ENCODE measurements around the gene NUP155. TPM values are rescaled to one million over a fixed set of nuclear protein-coding genes. Genes with fewer than 3 reads are reported as not detected.
"Not testable (repeated sequence)": the region's sequence is repeated elsewhere in the genome, so short reads cannot be mapped to it uniquely, and the experiment has no call there.

NUP155 gene
- total RNA-seq (21.5 TPM), polyA plus RNA-seq (ENCODE audit: insufficient read depth, low read depth, low replicate concordance) (4.2 TPM)
- long read RNA-seq, donor 1: 0 reads
- long read RNA-seq, donor 2: 0 reads
- long read RNA-seq, donor 3, partial matches to known transcripts: 0 of 1 reads
- long read RNA-seq, donor 3, other reads (novel, unspliced or antisense): 0 of 1 reads
- long read RNA-seq, donor 4, partial matches to known transcripts: 16 of 23 reads
- long read RNA-seq, donor 4, other reads (novel, unspliced or antisense): 7 of 23 reads
- long read RNA-seq, donor 5: 0 reads
- long read RNA-seq, donor 6, full-length matches to known transcripts: 2 of 2 reads
- long read RNA-seq, donor 6, partial matches to known transcripts: 0 of 2 reads
- long read RNA-seq, donor 6, other reads (novel, unspliced or antisense): 0 of 2 reads
- long read RNA-seq, donor 7, full-length matches to known transcripts: 3 of 9 reads
- long read RNA-seq, donor 7, partial matches to known transcripts: 1 of 9 reads
- long read RNA-seq, donor 7, other reads (novel, unspliced or antisense): 5 of 9 reads
- long read RNA-seq, donor 8: 0 reads
- long read RNA-seq, donor 9: 0 reads
- long read RNA-seq, donor 10, partial matches to known transcripts: 11 of 11 reads
- long read RNA-seq, donor 10, other reads (novel, unspliced or antisense): 0 of 11 reads

DNA sequence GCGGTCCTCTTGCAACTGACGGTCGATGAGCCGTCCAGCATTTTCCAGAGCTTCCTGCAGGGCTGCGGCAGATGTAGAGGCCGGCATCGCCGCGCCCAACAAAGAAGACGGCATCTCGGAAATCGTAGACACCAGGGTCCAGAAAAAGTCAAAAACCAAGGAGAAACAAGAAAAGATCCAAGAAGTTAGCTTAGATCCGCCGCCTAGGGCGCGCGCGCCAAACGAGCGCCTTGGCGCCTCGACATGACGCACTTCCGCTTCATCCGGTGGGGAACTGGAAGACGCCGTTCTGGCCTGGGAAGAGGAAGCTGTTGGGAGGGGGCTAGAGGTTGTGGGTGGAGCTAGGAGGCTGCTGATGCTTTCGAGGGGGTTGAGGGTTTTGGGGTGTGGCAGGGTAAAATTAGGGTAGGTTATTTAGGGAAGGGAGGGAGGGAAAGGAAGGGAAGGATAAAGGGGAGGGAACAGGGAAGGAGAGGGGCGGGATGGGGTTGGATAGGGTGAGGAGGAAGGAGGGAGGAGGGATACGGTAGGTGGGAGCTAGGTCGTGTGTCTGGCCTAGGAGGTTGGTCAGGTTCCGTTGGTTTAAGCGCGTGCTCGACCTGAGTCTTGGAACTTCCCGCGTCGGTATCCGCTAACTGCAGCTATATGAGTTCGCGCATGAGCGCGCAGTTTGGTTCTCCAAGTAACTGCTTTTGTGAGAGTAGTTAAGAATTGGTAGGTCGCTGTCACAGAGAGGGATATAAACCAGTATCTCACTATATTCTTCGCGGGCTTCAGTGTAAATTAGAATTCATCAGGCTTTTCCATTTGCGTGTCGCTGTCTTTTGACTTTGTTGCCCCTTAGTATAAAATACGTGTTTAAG lies at the start of gene NUP155:
Gene NUP155, minus strand, starts transcription at position 243 of the 863 bp plus-strand sequence. Its CDS starts 129 bp downstream, at position 114.
- intact Hi-C loops (cut with DNase I): no loop called here
- FAIRE-seq: no peak
- peak within 1 kb of the TSS; percentile 39 to 71 for H3K27ac ChIP-seq (ENCODE audit: low read depth in 2 of 2, low read length in 2 of 2)

DNA sequence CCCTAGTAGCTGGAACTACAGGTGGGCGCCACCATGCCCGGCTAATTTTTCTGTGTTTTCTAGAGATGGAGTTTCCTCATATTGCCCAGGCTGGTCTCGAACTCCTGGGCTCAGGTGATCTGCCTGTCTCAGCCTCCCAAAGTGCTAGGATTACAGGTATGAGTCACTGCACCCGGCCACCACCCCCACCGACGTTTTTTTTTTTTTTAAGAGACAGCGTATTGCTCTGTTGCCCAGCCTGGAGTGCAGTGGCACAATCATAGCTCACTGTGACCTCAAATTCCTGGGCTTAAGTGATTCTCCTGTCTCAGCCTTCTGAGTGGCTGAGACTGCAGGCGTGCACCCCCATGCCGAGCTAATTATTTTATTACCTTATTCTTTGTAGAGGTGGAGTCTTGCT lies 46.4 kb upstream of the NUP155 start:
- H3K9me3 ChIP-seq (ENCODE audit: control insufficient read depth in 2 of 3, insufficient read depth in 1 of 3, low read length in 3 of 3): no peaks in the 10 kb centered on the region
- H3K27ac ChIP-seq (ENCODE audit: low read depth in 2 of 2, low read length in 2 of 2): no peak overlapping the region
- intact Hi-C loops (cut with DNase I): no loop called here
- no peaks in the 10 kb centered on the region for H3K27me3 ChIP-seq (ENCODE audit: control insufficient read depth, insufficient read depth, low read length)
- no peaks in the 10 kb centered on the region for H3K4me1 ChIP-seq (ENCODE audit: control insufficient read depth in 2 of 3, insufficient read depth in 2 of 3, low read depth in 1 of 3, low read length in 3 of 3)
- no peak overlapping the region for H3K4me3 ChIP-seq (ENCODE audit: low read length in 3 of 3)
- no peak overlapping the region for H3K9ac ChIP-seq (ENCODE audit: low read length in 3 of 3)
- FAIRE-seq (no peak), DNase-seq (no peak)
- H3K36me3 ChIP-seq (ENCODE audit: control insufficient read depth in 2 of 3, insufficient read depth in 3 of 3, low read length in 3 of 3): peaks cover 0 to 4% (median 0%) of the 10 kb centered on the region in 3 donors
- TF ChIP-seq, protein P1, sequence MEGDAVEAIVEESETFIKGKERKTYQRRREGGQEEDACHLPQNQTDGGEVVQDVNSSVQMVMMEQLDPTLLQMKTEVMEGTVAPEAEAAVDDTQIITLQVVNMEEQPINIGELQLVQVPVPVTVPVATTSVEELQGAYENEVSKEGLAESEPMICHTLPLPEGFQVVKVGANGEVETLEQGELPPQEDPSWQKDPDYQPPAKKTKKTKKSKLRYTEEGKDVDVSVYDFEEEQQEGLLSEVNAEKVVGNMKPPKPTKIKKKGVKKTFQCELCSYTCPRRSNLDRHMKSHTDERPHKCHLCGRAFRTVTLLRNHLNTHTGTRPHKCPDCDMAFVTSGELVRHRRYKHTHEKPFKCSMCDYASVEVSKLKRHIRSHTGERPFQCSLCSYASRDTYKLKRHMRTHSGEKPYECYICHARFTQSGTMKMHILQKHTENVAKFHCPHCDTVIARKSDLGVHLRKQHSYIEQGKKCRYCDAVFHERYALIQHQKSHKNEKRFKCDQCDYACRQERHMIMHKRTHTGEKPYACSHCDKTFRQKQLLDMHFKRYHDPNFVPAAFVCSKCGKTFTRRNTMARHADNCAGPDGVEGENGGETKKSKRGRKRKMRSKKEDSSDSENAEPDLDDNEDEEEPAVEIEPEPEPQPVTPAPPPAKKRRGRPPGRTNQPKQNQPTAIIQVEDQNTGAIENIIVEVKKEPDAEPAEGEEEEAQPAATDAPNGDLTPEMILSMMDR (IDR thresholded peaks at IDR 0.05; ENCODE audit: borderline replicate concordance, extremely low read depth, insufficient read depth): no peak

More for the DNA sequence above, at the start of gene NUP155:
- Histone ChIP-seq H3K36me3 (ENCODE audit: control insufficient read depth in 2 of 3, insufficient read depth in 3 of 3, low read length in 3 of 3) (no peaks in the 10 kb centered on the region), H3K4me1 (ENCODE audit: control insufficient read depth in 2 of 3, insufficient read depth in 2 of 3, low read depth in 1 of 3, low read length in 3 of 3) (peaks cover 3 to 12% (median 4%) of the 10 kb centered on the region in 3 donors), H3K4me3 (ENCODE audit: low read length in 3 of 3) (peak within 1 kb of the TSS; percentile 99 to 100 (median 100)), H3K9me3 (ENCODE audit: control insufficient read depth in 2 of 3, insufficient read depth in 1 of 3, low read length in 3 of 3) (no peaks in the 10 kb centered on the region), H3K27me3 (ENCODE audit: control insufficient read depth, insufficient read depth, low read length) (no peaks in the 10 kb centered on the region), H3K9ac (ENCODE audit: low read length in 3 of 3) (peak within 1 kb of the TSS; percentile 92 to 98 (median 93))
- TF ChIP-seq, protein P1 (IDR thresholded peaks at IDR 0.05; ENCODE audit: borderline replicate concordance, extremely low read depth, insufficient read depth): peak; percentile 12
- DNase-seq: peak; percentile 94 to 98 (median 96)

DNA sequence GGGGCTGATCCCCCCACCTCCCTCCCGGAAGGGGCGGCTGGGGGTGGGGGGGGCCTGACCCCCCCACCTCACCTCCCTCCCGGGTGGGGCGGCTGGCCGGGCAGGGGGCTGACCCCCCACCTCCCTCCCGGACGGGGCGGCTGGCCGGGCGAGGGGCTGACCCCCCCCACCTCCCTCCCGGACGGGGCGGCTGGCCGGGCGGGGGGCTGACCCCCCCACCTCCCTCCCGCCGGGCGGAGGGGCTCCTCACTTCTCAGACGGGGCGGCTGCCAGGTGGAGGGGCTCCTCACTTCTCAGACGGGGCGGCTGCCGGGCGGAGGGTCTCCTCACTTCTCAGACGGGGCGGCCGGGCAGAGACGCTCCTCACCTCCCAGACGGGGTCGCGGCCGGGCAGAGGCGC lies 44.5 kb upstream of the NUP155 start:
- H3K27ac ChIP-seq (ENCODE audit: low read depth in 2 of 2, low read length in 2 of 2); H3K9ac ChIP-seq (ENCODE audit: low read length in 3 of 3); H3K27me3 ChIP-seq (ENCODE audit: control insufficient read depth, insufficient read depth, low read length); FAIRE-seq; intact Hi-C loops (cut with DNase I); H3K9me3 ChIP-seq (ENCODE audit: control insufficient read depth in 2 of 3, insufficient read depth in 1 of 3, low read length in 3 of 3); H3K4me3 ChIP-seq (ENCODE audit: low read length in 3 of 3); DNase-seq; H3K4me1 ChIP-seq (ENCODE audit: control insufficient read depth in 2 of 3, insufficient read depth in 2 of 3, low read depth in 1 of 3, low read length in 3 of 3); H3K36me3 ChIP-seq (ENCODE audit: control insufficient read depth in 2 of 3, insufficient read depth in 3 of 3, low read length in 3 of 3): not testable (repeated sequence)
